ENCODE data around the gene AGPAT4. TPM values are rescaled to one million over a fixed set of nuclear protein-coding genes. Genes with fewer than 3 reads are reported as not detected.

Gene AGPAT4
- polyA plus RNA-seq, 3 donors, result 6.4 to 15.8 (median 6.9) TPM

DNA sequence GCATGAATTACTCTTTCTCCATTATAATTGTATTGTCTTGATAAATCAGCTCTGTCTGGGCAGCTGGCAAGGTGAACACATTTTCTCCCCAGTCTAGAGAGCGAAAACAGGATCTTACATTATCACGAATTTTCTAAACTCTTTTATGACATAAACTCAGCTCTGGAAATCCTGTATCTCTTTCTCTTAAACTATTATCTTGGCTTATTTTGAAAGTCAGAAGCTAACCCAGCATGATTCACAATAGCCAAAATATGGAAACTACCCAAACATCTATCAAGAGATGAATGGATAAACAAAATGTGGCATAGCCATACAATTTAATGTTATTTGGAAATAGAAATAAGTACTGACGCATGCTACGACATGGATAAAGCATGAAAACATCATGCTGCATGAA lies 25.9 kb upstream of the AGPAT4 start:
- Histone ChIP-seq H3K4me3 (replicated peaks in 1 of 3; ENCODE audit: low read depth in 2 of 3, low read length in 3 of 3) (no peak overlapping the region), H3K9me3 (replicated peaks in 1 of 2; ENCODE audit: control insufficient read depth in 1 of 2, insufficient read depth in 1 of 2, low read length in 2 of 2) (peaks cover 0 to under 1% of the 10 kb centered on the region in 2 donors), H3K36me3 (replicated peaks in 1 of 2; ENCODE audit: control insufficient read depth in 1 of 2, insufficient read depth in 2 of 2, low read length in 2 of 2) (no peaks in the 10 kb centered on the region), H3K27me3 (ENCODE audit: control insufficient read depth in 2 of 2, insufficient read depth in 2 of 2, low read length in 2 of 2) (no peaks in the 10 kb centered on the region), H3K9ac (ENCODE audit: insufficient read depth, low read length, poor library complexity, severe bottlenecking) (no peak overlapping the region), H3K4me1 (ENCODE audit: control insufficient read depth in 1 of 2, insufficient read depth in 2 of 2, low read length in 2 of 2) (no peaks in the 10 kb centered on the region), H3K27ac (ENCODE audit: low read depth in 1 of 2, low read length in 2 of 2) (no peak overlapping the region), H3K4me2 (replicated peaks; ENCODE audit: extremely low read depth, low read length, poor library complexity, severe bottlenecking) (no peak overlapping the region), H3K79me2 (ENCODE audit: insufficient read depth, low read length) (no peaks in the 10 kb centered on the region), H4K20me1 (ENCODE audit: insufficient read depth, low read length) (no peaks in the 10 kb centered on the region), H2AFZ (ENCODE audit: insufficient read depth, low read depth, low read length, poor library complexity, severe bottlenecking) (no peak overlapping the region)
- TF ChIP-seq CTCF (IDR thresholded peaks at IDR 0.05), result no peak
- Mint-ChIP-seq H3K36me3 (no peaks in the 10 kb centered on the region), H3K27me3 (ENCODE audit: low read depth in 3 of 3) (peaks cover 0 to 5% (median 3%) of the 10 kb centered on the region in 3 donors), H3K4me3 (no peak overlapping the region), H3K9me3 (peaks cover 3 to 15% (median 9%) of the 10 kb centered on the region in 7 donors), H3K4me1 (no peaks in the 10 kb centered on the region), H3K27ac (no peak overlapping the region)
- intact Hi-C loops (cut with micrococcal nuclease), result no loop called here
- no peak for DNase-seq
- 100% methylated on average over 4 of the region's 4 CpGs for WGBS (ENCODE audit: insufficient coverage)

DNA sequence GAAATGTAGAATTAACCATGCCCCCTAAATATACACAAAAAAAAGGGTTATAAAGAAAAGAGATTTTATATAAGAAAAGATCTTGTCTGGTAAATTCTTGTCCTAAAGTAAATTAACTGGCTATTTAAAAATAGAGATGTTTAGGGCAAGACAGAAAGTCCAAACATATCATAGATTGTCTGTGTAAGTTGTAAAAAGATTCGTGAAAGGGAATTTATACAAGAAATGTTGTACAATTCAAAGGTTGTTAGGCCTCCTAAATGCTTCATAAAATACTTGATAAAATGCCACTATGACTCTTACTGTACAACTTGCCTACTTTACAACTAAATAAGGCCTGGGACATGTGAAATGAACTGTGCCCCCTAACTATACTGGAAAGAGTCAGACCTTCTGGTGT lies 21.9 kb upstream of the AGPAT4 start:
- peaks cover 0 to 4% (median 1%) of the 10 kb centered on the region in 3 donors for H3K27me3 Mint-ChIP-seq (ENCODE audit: low read depth in 3 of 3)

More for the DNA sequence above, 21.9 kb upstream of the AGPAT4 start:
- Mint-ChIP-seq H3K4me3 (no peak overlapping the region), H3K36me3 (no peaks in the 10 kb centered on the region), H3K27ac (no peak overlapping the region), H3K9me3 (peaks cover 0 to 11% (median 4%) of the 10 kb centered on the region in 7 donors), H3K4me1 (no peaks in the 10 kb centered on the region)
- Histone ChIP-seq H3K9ac (ENCODE audit: insufficient read depth, low read length, poor library complexity, severe bottlenecking) (no peak overlapping the region), H3K79me2 (ENCODE audit: insufficient read depth, low read length) (no peaks in the 10 kb centered on the region), H4K20me1 (ENCODE audit: insufficient read depth, low read length) (no peaks in the 10 kb centered on the region), H3K4me3 (replicated peaks in 1 of 3; ENCODE audit: low read depth in 2 of 3, low read length in 3 of 3) (no peak overlapping the region), H3K27me3 (ENCODE audit: control insufficient read depth in 2 of 2, insufficient read depth in 2 of 2, low read length in 2 of 2) (no peaks in the 10 kb centered on the region), H3K9me3 (replicated peaks in 1 of 2; ENCODE audit: control insufficient read depth in 1 of 2, insufficient read depth in 1 of 2, low read length in 2 of 2) (no peaks in the 10 kb centered on the region), H3K4me1 (ENCODE audit: control insufficient read depth in 1 of 2, insufficient read depth in 2 of 2, low read length in 2 of 2) (no peaks in the 10 kb centered on the region), H2AFZ (ENCODE audit: insufficient read depth, low read depth, low read length, poor library complexity, severe bottlenecking) (no peak overlapping the region), H3K36me3 (replicated peaks in 1 of 2; ENCODE audit: control insufficient read depth in 1 of 2, insufficient read depth in 2 of 2, low read length in 2 of 2) (no peaks in the 10 kb centered on the region), H3K27ac (ENCODE audit: low read depth in 1 of 2, low read length in 2 of 2) (no peak overlapping the region), H3K4me2 (replicated peaks; ENCODE audit: extremely low read depth, low read length, poor library complexity, severe bottlenecking) (no peak overlapping the region)
- no peak for DNase-seq
- no CpG with 5 or more reads among the region's 1 CpG for WGBS (ENCODE audit: insufficient coverage)
- TF ChIP-seq CTCF (IDR thresholded peaks at IDR 0.05), result no peak
- intact Hi-C loops (cut with micrococcal nuclease), result no loop called here
